ENCODE data around the gene MGAT5.

MGAT5 gene

DNA sequence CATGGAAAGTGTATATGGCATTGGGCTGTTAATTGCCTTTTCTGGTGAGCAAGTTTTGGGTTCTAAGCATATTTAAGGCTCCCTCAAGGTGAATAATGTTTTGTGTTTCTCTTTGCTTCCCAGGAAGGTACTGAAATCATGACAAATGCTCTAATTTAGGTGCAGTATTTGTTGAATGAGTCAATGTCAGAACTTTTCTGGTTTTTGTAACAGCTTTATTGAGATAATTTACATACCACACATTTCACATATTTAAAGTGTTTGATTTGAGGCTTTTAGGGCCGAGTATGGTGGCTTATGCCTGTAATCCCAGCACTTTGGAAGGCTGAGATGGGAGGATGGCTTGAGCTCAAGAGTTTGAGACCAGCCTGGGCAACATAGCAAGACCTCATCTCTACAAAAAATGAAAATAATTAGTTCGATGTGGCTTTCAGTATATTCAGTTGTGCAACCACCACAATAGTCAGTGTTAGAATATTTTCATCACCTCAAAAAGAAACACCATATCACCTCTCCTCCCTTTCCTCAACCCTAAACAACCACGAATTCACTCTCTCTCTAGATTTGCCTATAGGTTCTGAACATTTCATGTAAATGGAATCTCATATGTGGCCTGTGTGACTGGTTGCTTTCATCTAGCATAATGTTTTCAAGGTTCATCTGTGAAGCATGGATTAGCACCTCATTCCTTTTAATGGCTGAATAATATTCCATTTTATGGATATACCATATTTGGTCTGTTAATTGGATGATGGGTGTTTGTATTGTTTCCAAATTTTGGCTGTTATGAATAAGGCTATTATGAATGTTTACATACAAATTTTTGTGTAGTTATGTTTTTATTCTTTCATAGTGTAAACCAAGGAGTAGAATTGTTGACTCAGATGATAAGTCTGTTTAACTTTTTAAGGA, 54.9 kb downstream of the MGAT5 start:
- DNase-seq: no peak

- DNase-seq: no peak
Measured at GRCh38 chr2:134310107-134311079, 56.5 kb downstream of the MGAT5 start.

GRCh38 chr2:134312482-134312881, 58.6 kb downstream of the MGAT5 start:
- no peak for DNase-seq

- DNase-seq: no peak
Measured at GRCh38 chr2:134314202-134314601, 60.3 kb downstream of the MGAT5 start.

DNA sequence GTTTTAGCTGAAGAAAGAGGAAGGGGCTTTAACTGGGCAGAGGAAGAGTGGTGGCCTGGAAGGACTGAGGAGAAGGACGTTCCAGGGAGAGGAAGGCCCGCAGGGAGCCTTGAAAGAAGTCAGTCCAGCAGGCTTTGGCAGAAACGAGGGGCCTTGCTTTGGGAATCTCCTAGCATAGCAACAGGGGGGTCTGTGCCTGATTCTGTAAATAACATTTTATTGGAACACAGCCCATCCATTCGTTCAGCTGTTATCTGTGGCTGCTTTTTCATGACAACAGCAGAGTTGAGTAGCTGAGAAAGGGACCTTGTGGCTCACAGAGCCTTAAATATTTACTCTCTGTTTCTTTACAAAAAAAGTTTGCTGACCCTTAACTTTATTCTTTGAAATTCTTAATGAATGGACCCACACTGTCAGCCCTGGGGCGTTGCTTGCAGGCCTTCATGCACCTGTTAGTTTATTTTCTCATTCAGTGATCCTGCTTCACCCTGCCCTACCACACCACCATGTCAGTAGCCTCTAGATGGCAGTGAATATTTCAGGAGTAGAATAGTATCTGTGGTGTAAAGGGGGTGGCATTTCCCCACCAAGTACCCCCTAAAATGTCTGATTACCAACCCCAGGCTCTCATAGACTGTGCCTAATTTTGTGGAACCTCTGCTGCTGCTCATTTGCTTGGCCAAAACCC, 61.0 kb downstream of the MGAT5 start:
- no peak for DNase-seq

GRCh38 chr2:134315471-134315870, 61.6 kb downstream of the MGAT5 start:
- no peak for DNase-seq

- DNase-seq: no peak
Measured at GRCh38 chr2:134319596-134320254, 65.9 kb downstream of the MGAT5 start.

GRCh38 chr2:134320930-134321329, 67.1 kb downstream of the MGAT5 start:
- DNase-seq: no peak

DNA sequence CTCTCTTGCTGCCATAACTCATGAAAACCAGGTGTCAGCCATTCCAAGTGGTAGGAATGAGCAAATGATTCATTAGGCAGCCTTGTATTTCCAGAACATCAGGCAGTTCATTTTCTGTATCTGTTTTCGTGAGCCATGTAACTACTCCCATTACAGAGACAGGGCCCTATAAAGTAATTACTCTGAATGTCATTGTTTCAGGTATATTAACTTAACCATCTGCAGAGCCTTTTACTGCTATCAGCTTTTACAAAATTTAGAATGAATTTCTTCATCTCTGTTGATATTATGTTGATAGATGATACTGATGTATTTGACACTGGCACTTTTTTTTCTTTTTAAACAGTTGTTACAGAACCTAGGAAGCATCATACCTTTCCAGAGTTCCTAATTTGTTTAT, 69.9 kb downstream of the MGAT5 start:
- DNase-seq: no peak

DNA sequence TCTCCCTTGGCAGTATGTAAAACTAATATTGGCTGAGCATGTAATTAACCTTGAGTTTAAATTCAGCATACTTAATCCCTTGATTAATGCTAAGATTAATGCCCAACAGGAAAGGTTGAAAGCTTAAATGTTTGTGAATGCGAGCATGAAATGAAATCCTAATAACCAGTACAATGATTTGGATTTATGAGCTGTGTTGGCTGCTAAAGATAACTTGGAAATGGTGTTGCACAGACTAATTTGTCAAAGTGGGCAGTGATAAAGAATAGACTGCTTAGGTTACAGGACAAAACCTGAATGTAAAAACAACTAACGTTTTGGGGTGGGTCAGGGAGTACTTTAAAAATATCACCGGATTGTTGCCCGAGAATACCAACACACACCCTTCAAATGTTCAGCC, 70.6 kb downstream of the MGAT5 start:
- no peak for DNase-seq

DNA sequence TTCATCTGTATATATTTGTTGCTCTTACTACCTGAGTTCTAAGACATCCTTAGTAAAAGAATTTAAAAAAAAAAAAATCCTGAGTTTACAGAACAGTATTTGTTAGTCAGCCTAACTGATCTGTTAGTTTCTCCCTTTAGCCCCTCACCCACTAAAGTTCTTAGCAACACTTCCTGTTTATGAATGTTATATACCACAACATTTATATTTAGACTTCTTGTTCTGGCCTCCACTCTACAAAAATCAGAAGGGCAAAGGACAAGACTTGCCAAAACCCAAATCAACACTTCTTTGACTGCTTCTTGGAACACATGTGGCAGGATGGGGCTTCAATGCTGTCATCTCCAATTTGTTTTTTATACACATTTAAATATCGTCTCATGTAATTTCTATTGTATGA, 71.1 kb downstream of the MGAT5 start:
- DNase-seq: no peak

GRCh38 chr2:134325696-134326095, 71.8 kb downstream of the MGAT5 start:
- no peak for DNase-seq

DNA sequence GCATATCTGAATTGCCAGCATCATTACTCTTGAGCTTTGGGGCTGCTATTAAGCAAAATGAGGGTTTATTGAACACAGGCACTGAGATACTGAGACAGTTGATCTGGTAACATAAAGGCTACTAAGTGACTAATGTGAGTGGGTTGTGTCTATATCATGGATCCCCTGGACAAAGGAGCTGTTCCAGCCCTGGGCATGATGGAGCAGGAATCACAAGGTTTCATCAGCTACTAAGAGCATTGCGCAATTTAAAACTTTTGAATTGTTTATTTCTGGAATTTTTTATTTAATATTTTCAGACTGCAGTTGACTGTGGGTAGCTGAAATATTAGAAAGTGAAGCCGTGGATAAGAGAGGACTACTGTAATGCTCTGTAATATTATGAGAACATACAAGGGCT, 73.5 kb downstream of the MGAT5 start:
- no peak for DNase-seq

GRCh38 chr2:134331081-134331480, 77.2 kb downstream of the MGAT5 start:
- no peak for DNase-seq

DNA sequence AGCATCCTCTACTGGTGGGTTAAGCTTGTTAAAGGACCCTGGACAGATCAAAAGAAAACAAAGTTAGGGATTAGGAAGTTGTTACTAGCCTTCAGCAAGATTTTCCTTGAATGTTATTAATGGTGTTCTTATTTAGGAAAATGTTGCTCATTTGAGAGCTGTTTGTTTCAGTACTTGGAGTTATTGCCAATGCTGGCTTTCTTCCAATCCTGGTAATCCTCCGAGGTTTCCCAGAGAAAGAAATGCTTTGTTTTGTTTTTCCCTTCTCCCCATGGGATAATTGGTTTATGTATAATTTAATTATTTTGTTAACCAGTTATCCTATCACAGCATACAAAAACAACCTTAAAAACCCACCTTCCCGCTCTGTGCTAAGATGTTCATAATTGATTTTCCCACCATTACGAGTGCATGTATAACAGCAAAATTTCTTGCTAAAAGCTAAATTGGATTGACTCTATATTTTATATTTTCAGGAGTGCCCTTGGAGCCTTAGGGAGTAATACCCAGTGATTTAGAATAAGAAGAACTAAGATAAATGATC, 79.8 kb downstream of the MGAT5 start:
- DNase-seq: no peak

GRCh38 chr2:134334542-134335353, 80.9 kb downstream of the MGAT5 start:
- DNase-seq: no peak

GRCh38 chr2:134335601-134336000, 81.7 kb downstream of the MGAT5 start:
- DNase-seq: no peak

DNA sequence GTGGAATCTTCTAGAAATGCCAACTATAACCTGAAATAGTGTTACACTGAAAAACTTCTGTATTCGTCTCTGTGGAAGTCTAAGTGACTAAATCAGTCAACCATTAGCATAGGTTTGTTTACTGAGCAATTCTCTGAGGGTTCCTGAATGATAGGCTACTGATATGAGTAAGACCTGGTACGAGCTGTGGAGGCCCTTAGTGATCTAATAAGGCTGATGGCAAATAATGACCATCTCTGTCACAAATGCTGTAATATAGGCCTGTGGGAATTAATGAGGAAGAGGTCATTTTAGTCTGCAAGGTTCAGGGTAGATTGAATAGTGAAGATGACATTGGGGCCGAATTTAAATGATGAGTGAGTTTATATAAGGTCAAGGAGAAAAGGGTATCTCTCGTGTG, 82.5 kb downstream of the MGAT5 start:
- DNase-seq: no peak

DNA sequence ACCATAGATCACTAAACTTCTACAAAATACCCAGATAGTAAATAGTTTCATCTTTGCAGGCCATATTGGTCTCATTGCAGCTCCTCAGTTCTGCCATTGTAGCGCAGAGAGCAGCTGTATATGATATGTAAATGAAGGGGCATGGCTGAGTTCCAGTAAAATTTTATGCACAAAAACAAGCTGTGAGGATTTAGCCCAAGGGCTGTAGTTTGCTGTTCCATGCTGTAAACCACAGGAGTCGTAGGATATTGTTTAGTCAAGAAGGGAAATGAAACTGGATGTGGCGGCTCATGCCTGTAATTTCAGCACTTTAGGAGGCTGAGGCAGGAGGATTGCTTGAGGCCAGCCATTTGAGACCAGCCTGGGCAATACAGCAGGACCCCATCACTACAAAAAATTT, 83.0 kb downstream of the MGAT5 start:
- DNase-seq: no peak

- DNase-seq: no peak
Measured at GRCh38 chr2:134337631-134338030, 83.8 kb downstream of the MGAT5 start.

- no peak for DNase-seq
Measured at GRCh38 chr2:134338208-134338607, 84.3 kb downstream of the MGAT5 start.
